Stimulated activated naive CD8-positive, alpha-beta T cell treated with anti-CD3 and anti-CD28 coated beads, Interleukin-15, amount 100 ng/mL, for 72 hours (primary cell): ENCODE data around the gene TTLL10.
A peak's percentile ranks its signal among the peaks of the same experiment; 100 is the strongest.

Experiments used
- ATAC-seq: fragments of 150-1000 bp; cut with Tn5 transposase; 2 replicates; pipeline ENCODE4 v1.10.0; 2021; ENCODE audit warnings: mild to moderate bottlenecking, moderate library complexity
- DNase-seq, 2 donors: peaks; one replicate each; pipeline ENCODE4 v3.0.0; 2021 to 2022
- H3K27ac Mint-ChIP-seq, 2 donors: one replicate each; pipeline ENCODE4 v1.8.0; 2022; ENCODE audit warnings: mild to moderate bottlenecking in 2 of 2, mixed read lengths in 2 of 2, moderate library complexity in 2 of 2
- H3K27me3 Mint-ChIP-seq: one replicate; pipeline ENCODE4 v1.8.0; 2022; ENCODE audit warnings: mixed read lengths
- H3K4me1 Mint-ChIP-seq: one replicate; pipeline ENCODE4 v1.8.0; 2022; ENCODE audit warnings: mild to moderate bottlenecking, mixed read lengths
- H3K4me3 Mint-ChIP-seq, 2 donors: one replicate each; pipeline ENCODE4 v1.8.0; 2022; ENCODE audit warnings: mild to moderate bottlenecking in 2 of 2, mixed read lengths in 2 of 2, moderate library complexity in 1 of 2
- H3K9me3 Mint-ChIP-seq, 2 donors: one replicate each; pipeline ENCODE4 v1.8.0; 2022; ENCODE audit warnings: mixed read lengths in 2 of 2

Gene TTLL10

DNA sequence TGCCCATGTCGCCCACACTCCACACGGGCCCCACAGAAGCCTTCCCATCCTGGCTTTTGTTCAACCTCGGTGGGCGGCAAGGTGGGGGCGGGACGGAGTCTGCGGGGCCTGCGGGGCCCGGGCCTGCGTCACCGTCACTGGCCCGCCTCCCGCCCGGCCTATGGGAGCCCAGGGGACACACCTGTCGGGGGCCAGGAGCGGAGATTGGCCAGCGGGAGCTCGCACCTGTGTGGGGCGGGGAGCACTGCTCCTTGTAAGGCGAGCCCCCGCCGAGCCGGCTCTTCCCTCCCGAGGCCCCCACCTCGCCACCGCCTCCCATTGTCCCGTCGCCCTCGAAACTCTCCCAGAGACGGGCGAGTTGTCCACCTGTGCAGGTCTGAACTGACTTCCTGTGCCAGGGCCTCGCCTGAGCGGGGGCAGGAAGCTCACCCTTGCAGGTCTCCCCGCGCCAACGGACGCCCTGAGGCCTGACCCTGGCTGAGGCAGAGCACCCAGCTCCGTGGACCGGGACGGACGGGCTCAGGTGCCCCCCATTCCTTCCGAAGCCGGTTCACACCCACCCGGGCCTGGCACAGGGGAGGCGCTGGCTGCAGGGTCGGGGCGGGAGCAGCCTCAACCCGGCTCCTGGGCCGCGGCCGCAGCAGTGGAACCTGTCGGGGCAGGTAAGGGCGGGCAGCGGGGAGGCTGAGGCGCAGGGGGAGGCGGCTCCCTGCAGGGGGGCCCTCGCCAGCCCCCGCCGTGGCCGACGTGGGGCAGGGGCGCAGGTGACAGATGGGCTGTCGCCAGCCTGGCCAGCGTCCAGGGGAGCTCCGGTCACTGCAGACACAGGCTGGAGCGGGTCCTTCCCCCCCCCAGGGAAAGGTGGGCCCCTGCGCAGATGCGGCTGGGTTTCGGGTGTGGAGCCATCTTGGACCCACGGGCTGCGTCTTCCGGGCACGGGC lies 10.8 kb upstream of the TTLL10 start:
- peak; percentile 2 for ATAC-seq
- DNase-seq = no peak
- Mint-ChIP-seq H3K4me1 (peaks cover 15% of the 10 kb centered on the region), H3K9me3 (no peaks in the 10 kb centered on the region), H3K27ac (no peak overlapping the region), H3K4me3 (no peak overlapping the region), H3K27me3 (no peaks in the 10 kb centered on the region)

GRCh38 chr1:1163538-1164070 lies 10.1 kb upstream of the TTLL10 start:
- Mint-ChIP-seq H3K4me1 (peaks cover 12% of the 10 kb centered on the region), H3K9me3 (no peaks in the 10 kb centered on the region), H3K27me3 (no peaks in the 10 kb centered on the region), H3K4me3 (no peak overlapping the region), H3K27ac (no peak overlapping the region)
- DNase-seq (no peak), ATAC-seq (no peak)

GRCh38 chr1:1164361-1164700 lies 9.3 kb upstream of the TTLL10 start:
- Mint-ChIP-seq H3K9me3 (no peaks in the 10 kb centered on the region), H3K4me3 (no peak overlapping the region), H3K4me1 (peaks cover 7% of the 10 kb centered on the region), H3K27me3 (no peaks in the 10 kb centered on the region), H3K27ac (no peak overlapping the region)
- ATAC-seq = no peak
- no peak for DNase-seq

DNA sequence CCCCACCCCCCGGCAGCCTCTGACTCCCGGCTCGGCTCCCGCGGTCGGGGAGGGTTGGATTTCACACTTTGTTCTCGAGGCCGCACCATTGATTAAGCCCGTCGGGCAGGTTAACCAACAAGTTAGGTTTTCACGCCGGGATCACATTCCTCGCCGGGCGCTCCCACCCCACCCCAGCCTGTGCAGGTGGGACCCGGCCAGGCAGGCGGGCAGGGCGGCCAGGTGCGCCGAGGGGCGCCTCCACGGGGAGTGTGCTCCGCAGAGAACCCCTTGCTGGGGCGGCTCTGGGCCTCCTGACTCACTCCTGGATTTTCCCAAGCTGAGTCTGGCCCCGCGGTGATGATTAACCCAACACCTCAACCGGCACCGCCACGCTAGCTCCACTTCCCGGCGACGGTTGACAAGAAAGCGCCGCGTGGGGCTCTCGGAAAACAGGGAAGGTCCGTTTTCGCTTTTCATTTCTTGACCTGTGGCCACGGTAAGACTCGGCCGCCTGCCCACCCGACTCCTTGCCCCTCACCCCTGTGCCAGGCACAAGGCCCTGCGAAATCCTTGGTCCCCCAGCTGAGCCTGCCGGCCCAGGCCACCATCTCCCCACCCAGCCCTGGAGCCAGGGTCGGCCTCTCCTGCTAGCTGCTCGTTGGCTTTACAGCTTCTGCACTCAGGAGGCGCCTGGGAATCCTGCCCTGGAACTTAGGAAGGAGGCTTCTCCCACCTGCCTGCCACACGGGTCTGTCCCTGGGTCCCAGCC lies 8.8 kb upstream of the TTLL10 start:
- Mint-ChIP-seq H3K4me1 (peaks cover 9% of the 10 kb centered on the region), H3K27me3 (peaks cover 2% of the 10 kb centered on the region), H3K9me3 (no peaks in the 10 kb centered on the region), H3K4me3 (no peak overlapping the region), H3K27ac (no peak overlapping the region)
- DNase-seq = no peak
- ATAC-seq = no peak

DNA sequence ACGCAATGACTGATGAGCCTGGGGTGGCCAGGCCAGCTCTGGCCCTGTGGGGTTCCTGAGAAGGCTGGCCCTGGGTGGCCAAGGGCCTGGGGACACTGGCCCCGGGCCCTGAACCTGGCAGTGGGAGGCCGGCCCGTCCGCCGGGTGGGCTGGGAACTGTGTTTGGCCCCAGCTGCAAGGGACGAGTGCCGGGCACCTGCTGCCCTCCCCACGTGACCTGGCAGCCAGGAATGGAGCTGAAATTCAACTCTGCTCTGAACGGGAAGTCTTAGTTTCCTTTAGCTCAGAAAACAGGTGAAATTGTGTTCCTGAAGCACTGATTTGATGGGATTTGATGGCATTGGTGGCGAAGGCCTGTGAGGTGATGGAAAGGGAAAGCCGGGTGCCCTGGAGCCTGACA lies 8.2 kb upstream of the TTLL10 start:
- H3K27me3 Mint-ChIP-seq = peaks cover 8% of the 10 kb centered on the region
- no peaks in the 10 kb centered on the region for H3K9me3 Mint-ChIP-seq
- peaks cover 15% of the 10 kb centered on the region for H3K4me1 Mint-ChIP-seq
- ATAC-seq (no peak), DNase-seq (no peak)
- H3K27ac Mint-ChIP-seq = peak overlapping the region in 1 of 2 donors; percentile 7
- H3K4me3 Mint-ChIP-seq = no peak overlapping the region

DNA sequence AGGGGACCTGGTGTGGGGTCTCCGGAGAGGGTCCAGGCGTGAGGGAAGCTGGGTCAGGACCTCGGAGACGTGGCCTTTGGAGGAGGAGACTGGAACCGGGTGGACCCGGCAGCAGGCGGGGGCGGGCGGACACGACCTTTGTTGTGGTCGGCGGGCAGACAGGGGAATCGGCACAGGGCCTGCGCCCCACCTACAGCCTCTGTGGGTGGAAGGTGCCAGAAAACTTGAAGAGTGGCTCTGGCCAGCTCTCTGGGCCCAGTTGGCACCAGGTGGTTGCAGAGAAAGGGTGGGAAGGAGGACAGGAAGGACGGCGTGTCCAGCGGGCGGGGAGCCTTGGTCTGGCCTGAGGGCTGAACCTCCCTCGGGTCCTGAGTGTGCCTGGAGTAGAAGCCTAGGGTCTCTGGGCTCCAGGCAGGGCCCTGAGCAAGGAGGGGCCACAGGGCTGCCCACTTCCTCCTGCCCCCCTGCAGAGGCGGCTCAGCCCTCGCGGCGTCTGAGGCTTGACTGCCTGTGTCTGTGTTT lies 7.7 kb upstream of the TTLL10 start:
- peaks cover 9% of the 10 kb centered on the region for H3K27me3 Mint-ChIP-seq
- DNase-seq (no peak), ATAC-seq (no peak)
- no peak overlapping the region for H3K4me3 Mint-ChIP-seq
- H3K27ac Mint-ChIP-seq = peak overlapping the region in 1 of 2 donors; percentile 7
- H3K4me1 Mint-ChIP-seq = peaks cover 20% of the 10 kb centered on the region
- H3K9me3 Mint-ChIP-seq = no peaks in the 10 kb centered on the region

GRCh38 chr1:1166642-1167397 lies 6.9 kb upstream of the TTLL10 start:
- peak; percentile 18 for ATAC-seq
- no peak for DNase-seq
- H3K27ac Mint-ChIP-seq = no peak overlapping the region
- H3K4me1 Mint-ChIP-seq = peaks cover 29% of the 10 kb centered on the region
- no peak overlapping the region for H3K4me3 Mint-ChIP-seq
- H3K9me3 Mint-ChIP-seq = no peaks in the 10 kb centered on the region
- peaks cover 9% of the 10 kb centered on the region for H3K27me3 Mint-ChIP-seq

- H3K9me3 Mint-ChIP-seq = no peaks in the 10 kb centered on the region
- H3K4me1 Mint-ChIP-seq = peaks cover 35% of the 10 kb centered on the region
- H3K27me3 Mint-ChIP-seq = peaks cover 15% of the 10 kb centered on the region
- H3K4me3 Mint-ChIP-seq = no peak overlapping the region
- no peak overlapping the region for H3K27ac Mint-ChIP-seq
- ATAC-seq (no peak), DNase-seq (no peak)
These were observed 6.3 kb upstream of the TTLL10 start for GRCh38 chr1:1167398-1167821.

DNA sequence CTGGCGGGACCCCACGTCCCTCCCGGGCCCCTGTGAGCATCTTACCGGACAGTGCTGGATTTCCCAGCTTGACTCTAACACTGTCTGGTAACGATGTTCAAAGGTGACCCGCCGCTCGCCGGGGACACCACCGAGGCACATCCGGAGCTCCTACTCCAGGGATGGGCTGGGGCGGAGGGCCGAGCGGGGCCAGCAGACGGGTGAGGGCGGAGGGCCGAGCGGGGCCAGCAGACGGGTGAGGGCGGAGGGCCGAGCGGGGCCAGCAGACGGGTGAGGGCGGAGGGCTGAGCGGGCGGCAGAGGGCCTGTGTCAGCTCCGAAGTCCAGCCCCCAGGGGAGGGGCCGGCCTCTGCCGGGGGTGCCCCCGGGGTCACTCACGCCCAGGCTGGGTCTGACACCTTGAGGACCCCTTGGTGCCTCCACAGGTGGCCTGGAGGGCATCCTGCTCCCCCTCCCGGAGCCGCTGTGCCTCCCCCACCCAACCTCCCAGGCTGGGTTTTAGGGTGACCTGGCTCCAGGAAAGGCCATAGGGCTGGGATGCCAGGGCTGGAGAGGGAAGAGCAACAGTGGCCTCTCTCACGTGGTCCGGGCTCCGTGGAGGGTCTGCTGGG lies 5.7 kb upstream of the TTLL10 start:
- DNase-seq (no peak), ATAC-seq (no peak)
- Mint-ChIP-seq H3K4me3 (no peak overlapping the region), H3K27me3 (peaks cover 20% of the 10 kb centered on the region), H3K27ac (no peak overlapping the region), H3K9me3 (no peaks in the 10 kb centered on the region), H3K4me1 (peaks cover 40% of the 10 kb centered on the region)

DNA sequence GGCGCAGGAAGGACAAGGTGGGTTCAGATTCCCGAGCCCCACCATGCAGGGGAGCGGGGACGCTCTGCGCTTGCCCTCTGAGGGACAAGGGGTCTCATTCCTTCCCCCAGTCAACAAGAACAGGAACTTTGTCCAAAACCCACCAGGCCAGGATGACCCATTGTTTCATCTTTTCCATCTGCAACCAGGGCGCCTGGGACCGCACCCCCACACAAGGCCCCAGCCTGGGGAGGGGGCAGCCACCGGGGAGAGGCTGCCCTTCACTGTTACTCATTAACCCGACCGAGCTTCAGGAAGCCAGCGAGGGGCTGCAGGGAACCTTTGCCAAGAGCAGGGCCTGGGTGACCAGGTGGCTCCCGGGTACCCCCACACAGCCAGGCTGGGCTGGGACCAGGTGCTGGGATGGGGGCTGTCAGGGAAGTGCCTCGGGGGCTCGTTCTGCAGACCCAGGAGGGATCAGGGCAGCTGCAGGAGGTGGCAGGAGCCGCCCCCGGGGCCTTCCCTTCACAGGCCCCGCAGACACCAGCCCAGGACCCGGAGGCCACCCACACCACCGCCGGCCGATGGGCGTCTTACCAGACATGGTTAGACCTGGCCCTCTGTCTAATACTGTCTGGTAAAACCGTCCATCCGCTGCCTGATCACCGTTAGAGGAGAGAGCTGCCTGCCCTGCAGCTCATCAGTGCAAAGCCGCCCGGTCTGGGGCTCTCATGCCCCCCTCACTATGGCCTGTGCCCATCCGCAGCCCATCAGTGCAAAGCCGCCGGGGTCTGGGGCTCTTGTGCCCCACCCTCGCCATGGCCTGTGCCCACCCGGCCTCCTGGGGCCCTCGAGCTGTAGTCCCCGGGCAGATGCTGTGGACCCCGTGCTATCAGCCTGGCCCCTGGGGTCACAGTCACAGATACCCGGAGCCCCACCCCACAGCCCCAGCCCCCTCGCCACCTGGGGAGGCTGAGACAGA lies 4.9 kb upstream of the TTLL10 start:
- Mint-ChIP-seq H3K4me3 (no peak overlapping the region), H3K9me3 (no peaks in the 10 kb centered on the region), H3K27ac (no peak overlapping the region), H3K27me3 (peaks cover 23% of the 10 kb centered on the region), H3K4me1 (peaks cover 46% of the 10 kb centered on the region)
- ATAC-seq = no peak
- DNase-seq = no peak

DNA sequence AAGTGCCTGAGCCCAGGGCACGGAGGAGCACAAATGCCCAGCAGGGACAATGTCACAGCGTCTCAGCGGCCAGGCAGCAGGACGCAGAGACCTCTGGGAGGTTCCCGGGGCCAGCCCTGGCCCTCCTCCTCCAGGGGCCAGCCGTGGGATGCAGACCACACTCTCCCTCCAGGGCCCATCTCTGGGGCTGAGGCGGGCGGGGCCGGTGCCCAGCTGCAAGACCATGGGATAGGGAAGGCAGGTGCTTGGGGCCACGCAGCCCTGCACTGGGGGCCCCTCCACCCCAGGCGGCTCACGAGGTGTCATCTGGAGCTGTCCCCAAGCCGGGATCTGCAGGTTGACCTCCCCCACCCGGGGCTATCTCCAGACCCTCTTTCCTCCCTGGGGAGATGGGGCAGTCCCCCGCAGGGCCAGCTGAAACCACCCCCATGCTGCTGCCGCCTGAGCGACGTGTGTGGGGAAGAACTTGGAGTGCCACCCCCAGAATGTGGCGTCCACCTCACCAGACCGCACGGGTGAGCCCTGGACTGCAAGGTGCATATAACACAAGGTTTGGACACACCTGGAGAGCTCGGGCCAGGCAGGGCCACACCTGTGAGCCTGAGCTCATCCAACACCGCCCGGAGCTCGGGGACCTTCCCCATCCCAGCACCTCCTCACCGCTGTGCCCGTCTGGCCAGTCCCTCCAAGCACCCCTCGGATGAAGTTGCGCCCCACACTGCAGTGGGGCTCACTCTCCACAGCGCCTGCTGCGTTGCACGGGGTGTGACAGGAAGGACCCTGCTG lies 4.1 kb upstream of the TTLL10 start:
- DNase-seq = no peak
- Mint-ChIP-seq H3K4me1 (peaks cover 46% of the 10 kb centered on the region), H3K27me3 (peaks cover 23% of the 10 kb centered on the region), H3K4me3 (peak overlapping the region in 1 of 2 donors; percentile 63), H3K9me3 (no peaks in the 10 kb centered on the region), H3K27ac (no peak overlapping the region)
- ATAC-seq = no peak

DNA sequence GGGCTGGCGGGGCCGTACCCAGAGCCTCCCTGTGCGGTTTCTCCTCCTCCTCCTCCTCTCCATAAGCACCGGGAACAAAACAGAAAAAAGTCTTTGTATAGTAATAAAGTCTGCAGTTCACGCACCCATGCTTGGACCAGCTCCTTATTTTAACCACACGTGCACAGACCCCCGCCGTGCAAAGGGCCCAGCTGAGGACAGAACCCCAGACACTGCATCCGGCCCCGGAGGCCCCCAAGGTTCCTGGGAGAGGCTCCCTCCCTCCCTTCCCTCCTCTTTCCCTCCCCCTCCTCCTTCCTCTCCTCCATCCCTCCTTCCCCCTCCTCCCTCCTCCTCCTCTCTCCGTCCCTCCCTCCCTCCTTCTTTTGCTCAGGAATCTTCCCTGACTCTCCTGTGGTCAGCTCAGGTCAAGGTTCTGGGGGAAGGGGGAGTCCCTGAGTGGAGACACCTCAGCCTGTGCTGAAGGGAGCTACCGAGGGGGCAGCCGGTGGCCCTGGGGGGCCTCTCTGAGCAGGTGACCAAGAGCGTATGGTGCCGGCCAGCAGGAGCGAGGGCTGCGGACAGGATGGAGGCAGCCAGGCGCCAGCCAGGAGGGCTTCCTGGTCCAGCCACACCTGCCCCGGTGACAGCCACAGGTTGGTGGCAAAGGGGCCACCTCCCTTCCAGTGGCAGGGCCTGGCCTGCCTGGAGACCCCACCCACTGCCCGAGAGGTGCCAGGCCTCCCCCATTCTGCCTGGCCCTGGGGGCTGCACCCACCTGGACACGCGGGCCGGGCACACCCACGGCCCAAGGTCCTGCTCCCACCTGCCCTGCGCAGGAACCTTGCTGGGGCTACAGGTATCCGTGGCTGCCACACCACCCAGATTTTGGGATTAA lies 3.2 kb upstream of the TTLL10 start:
- Mint-ChIP-seq H3K9me3 (no peaks in the 10 kb centered on the region), H3K27ac (peak overlapping the region in 1 of 2 donors; percentile 83), H3K27me3 (peaks cover 26% of the 10 kb centered on the region), H3K4me3 (peak overlapping the region; percentile 23 to 63), H3K4me1 (peaks cover 44% of the 10 kb centered on the region)
- DNase-seq = no peak
- ATAC-seq = no peak

- Mint-ChIP-seq H3K27me3 (peaks cover 33% of the 10 kb centered on the region), H3K4me3 (peak overlapping the region; percentile 3 to 84), H3K9me3 (no peaks in the 10 kb centered on the region), H3K27ac (no peak overlapping the region), H3K4me1 (peaks cover 39% of the 10 kb centered on the region)
- no peak for DNase-seq
- no peak for ATAC-seq
These were observed 2.5 kb upstream of the TTLL10 start for GRCh38 chr1:1171161-1171545.
